ENCODE measurements around the gene CACNA1E. TPM values are rescaled to one million over a fixed set of nuclear protein-coding genes. Genes with fewer than 3 reads are reported as not detected.

The CACNA1E gene
- total and polyA plus RNA-seq, 2 of the 13 experiments (the other 11 are each of a cell fraction or from before 2014, with no cell fraction given) = not detected

GRCh38 chr1:181452746-181453145 is 30.6 kb upstream of the CACNA1E start:
- TF ChIP-seq REL (CRISPR knock-in tag; conservative IDR thresholded peaks at IDR 0.05) = no peak
- no peak for TF ChIP-seq ZNF75D (CRISPR knock-in tag; IDR thresholded peaks at IDR 0.05; ENCODE audit: borderline replicate concordance)
- TF ChIP-seq CBFB (CRISPR knock-in tag; IDR thresholded peaks at IDR 0.05) = no peak
- no peak for TF ChIP-seq ZNF614 (CRISPR knock-in tag; IDR thresholded peaks at IDR 0.05; ENCODE audit: borderline replicate concordance)
- TF ChIP-seq ZNF326 (CRISPR knock-in tag; IDR thresholded peaks at IDR 0.05; ENCODE audit: borderline replicate concordance) = no peak
- no peak for TF ChIP-seq HNRNPH1 (optimal IDR thresholded peaks at IDR 0.05; ENCODE audit: low read depth, low read length)
- no peak for TF ChIP-seq FOXO4 (CRISPR knock-in tag; conservative IDR thresholded peaks at IDR 0.05)
- no peak for TF ChIP-seq ETS1 (CRISPR knock-in tag; IDR thresholded peaks at IDR 0.05)
- TF ChIP-seq ZNF546 (CRISPR knock-in tag; conservative IDR thresholded peaks at IDR 0.05) = no peak
- TF ChIP-seq FOXK2 (IDR thresholded peaks at IDR 0.05) = no peak
- no peak for TF ChIP-seq ATF3 (CRISPR knock-in tag; IDR thresholded peaks at IDR 0.05)
- no peak for TF ChIP-seq ZNF362 (CRISPR knock-in tag; IDR thresholded peaks at IDR 0.05; ENCODE audit: borderline replicate concordance)
- no peak for TF ChIP-seq ZNF484 (CRISPR knock-in tag; IDR thresholded peaks at IDR 0.05; ENCODE audit: borderline replicate concordance, low read depth)
- TF ChIP-seq, protein P1, sequence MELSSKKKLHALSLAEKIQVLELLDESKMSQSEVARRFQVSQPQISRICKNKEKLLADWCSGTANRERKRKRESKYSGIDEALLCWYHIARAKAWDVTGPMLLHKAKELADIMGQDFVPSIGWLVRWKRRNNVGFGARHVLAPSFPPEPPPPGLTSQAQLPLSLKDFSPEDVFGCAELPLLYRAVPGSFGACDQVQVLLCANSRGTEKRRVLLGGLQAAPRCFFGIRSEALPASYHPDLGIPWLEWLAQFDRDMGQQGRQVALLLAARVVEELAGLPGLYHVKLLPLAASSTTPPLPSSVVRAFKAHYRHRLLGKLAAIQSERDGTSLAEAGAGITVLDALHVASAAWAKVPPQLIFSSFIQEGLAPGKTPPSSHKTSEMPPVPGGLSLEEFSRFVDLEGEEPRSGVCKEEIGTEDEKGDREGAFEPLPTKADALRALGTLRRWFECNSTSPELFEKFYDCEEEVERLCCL (CRISPR knock-in tag; IDR thresholded peaks at IDR 0.05; ENCODE audit: borderline replicate concordance) = no peak
- TF ChIP-seq ZNF44 (CRISPR knock-in tag; IDR thresholded peaks at IDR 0.05) = no peak
- TF ChIP-seq ZSCAN25 (CRISPR knock-in tag; IDR thresholded peaks at IDR 0.05) = no peak
- no peak for TF ChIP-seq MAFK (conservative IDR thresholded peaks at IDR 0.05 in 1 of 2, IDR thresholded peaks at IDR 0.05 in 1 of 2; ENCODE audit: low read length in 2 of 2)
- no peak for TF ChIP-seq CREM (IDR thresholded peaks at IDR 0.05)
- TF ChIP-seq CREM (CRISPR knock-in tag; IDR thresholded peaks at IDR 0.05) = no peak
- TF ChIP-seq SRSF1 (optimal IDR thresholded peaks at IDR 0.05; ENCODE audit: low read depth, low read length) = no peak
- TF ChIP-seq ZNF343 (CRISPR knock-in tag; IDR thresholded peaks at IDR 0.05) = no peak
- BruUV-seq (replicated peaks) = no TSS peak
- no peak overlapping the region for H3K9ac ChIP-seq (ENCODE audit: insufficient read depth, low read depth, low read length)
- H3K9me3 ChIP-seq (ENCODE audit: low read length) = no peaks in the 10 kb centered on the region
- intact Hi-C loops (cut with micrococcal nuclease; ENCODE audit: unreplicated experiment) = no loop called here
- H3K79me2 ChIP-seq (ENCODE audit: insufficient read depth, low read length) = no peaks in the 10 kb centered on the region
- CTCF ChIA-PET (ENCODE audit: low intra/inter-chr PET ratio, low total read pairs) = no interaction called here
- no peaks in the 10 kb centered on the region for H4K20me1 ChIP-seq (ENCODE audit: insufficient read depth, low read length)
- POLR2A ChIA-PET = no interaction called here
- WGBS (ENCODE audit: low lambda C conversion rate) = 2% methylated on average over 3 of the region's 3 CpGs
- no peak for FAIRE-seq
- in situ Hi-C loops (cut with HindIII; ENCODE audit: extremely low pct_ligation_motif_present, low pct_unique_long_range_greater_than_20kb) = no loop called here
- H3K27ac ChIP-seq (ENCODE audit: extremely low read length, insufficient read depth, low read length) = no peak overlapping the region
- no peaks in the 10 kb centered on the region for H3K4me1 ChIP-seq (ENCODE audit: insufficient read depth, low read length)
- no peak for ATAC-seq
- H3K27me3 ChIP-seq (ENCODE audit: control insufficient read depth in 1 of 2, insufficient read depth in 2 of 2, low read length in 2 of 2) = no peaks in the 10 kb centered on the region; a peak in 1 of 5 replicates
- no peak overlapping the region for H3K4me3 ChIP-seq (replicated peaks in 1 of 3; ENCODE audit: insufficient read depth in 1 of 3, low read depth in 2 of 3, low read length in 3 of 3)
- no peak overlapping the region for H2AFZ ChIP-seq (ENCODE audit: low read length)
- H3K36me3 ChIP-seq (replicated peaks in 1 of 2; ENCODE audit: control insufficient read depth in 1 of 2, insufficient read depth in 2 of 2, low read length in 2 of 2) = no peaks in the 10 kb centered on the region
- no peak for DNase-seq (ENCODE audit: low spot score)
- no peak overlapping the region for H3K4me2 ChIP-seq (ENCODE audit: low read depth, low read length)

Measured in HepG2 (cell line).